Esophagus squamous epithelium (tissue), 4 donors: Measurements from ENCODE around the gene WNT5A.

Source experiments
- CTCF ChIP-seq, 6 experiments: fragments of 450-650 bp in 4 of 6; fragments of 200-600 bp in 2 of 6; sonication (generic) in 2 of 6; IDR thresholded peaks; one replicate each; pipeline ENCODE4 v1.5.1; 2016 to 2019; ENCODE audit warnings: antibody characterized with exemption in 6 of 6, mild to moderate bottlenecking in 4 of 6, moderate library complexity in 4 of 6
- POLR2A ChIP-seq, 4 donors: fragments of 450-650 bp; IDR thresholded peaks; one replicate each; pipeline ENCODE4 v1.6.1; 2017; ENCODE audit warnings: antibody characterized with exemption in 4 of 4, mild to moderate bottlenecking in 4 of 4, moderate library complexity in 3 of 4

- TF ChIP-seq CTCF (IDR thresholded peaks at IDR 0.05): no peak
- TF ChIP-seq POLR2A (IDR thresholded peaks at IDR 0.05): no peak
These were observed 31.2 kb downstream of the WNT5A start for GRCh38 chr3:55455915-55456314.
